GM12878 (cell line): ENCODE measurements around the gene ADAMTS14. TPM values are rescaled to one million over a fixed set of nuclear protein-coding genes. Genes with fewer than 3 reads are reported as not detected.

Experiments used
- ATAC-seq: fragments of 200-7000 bp; cut with Tn5 transposase; 3 replicates; pipeline ENCODE4 v1.9.1; 2020; ENCODE audit warnings: mild to moderate bottlenecking, moderate library complexity
- BruUV-seq: library from RNA; stranded (reverse); fragments of 400-500 nt; replicated peaks from 2 replicates; lab custom pipeline; 2021; lab: Mats Ljungman, UMichigan
- CTCF ChIA-PET: fragments of 300-600 bp; sonication (Branson Sonifier 250); formaldehyde crosslinking; extraction: SDS; loops from one replicate; lab custom pipeline; 2021; ENCODE audit warnings: inconsistent platforms; lab: Yijun Ruan, JAX
- POLR2A ChIA-PET: fragments of 350-600 bp; formaldehyde crosslinking; extraction: SDS; loops from one replicate; lab custom pipeline; 2021; ENCODE audit warnings: inconsistent platforms; lab: Charles Lee
- RAD21 ChIA-PET: fragments of 300-600 bp; sonication (Branson Sonifier 250); formaldehyde crosslinking; loops from one replicate; lab custom pipeline; 2023; ENCODE audit warnings: antibody characterized with exemption; ENCODE audit not compliant: unreplicated experiment; lab: Charles Lee
- SMC1A ChIA-PET: fragments of 300-600 bp; sonication (Branson Sonifier 250); formaldehyde crosslinking; loops from one replicate; lab custom pipeline; 2023; ENCODE audit not compliant: unreplicated experiment, uncharacterized antibody; lab: Charles Lee
- DNase-seq: peaks from one replicate; pipeline ENCODE4 v3.0.0-alpha.2; 2011; ENCODE audit warnings: low read depth, low spot score
- FAIRE-seq: peaks from 3 replicates; lab custom pipeline; 2011; peaks lifted over from hg19 to GRCh38; lab: Jason Lieb, UNC
- H2AFZ ChIP-seq: 2 replicates; pipeline ENCODE4 v1.6.0; 2011; ENCODE audit warnings: low read depth, low read length, control low read depth; ENCODE audit not compliant: control insufficient read depth
- H3K27ac ChIP-seq: 2 replicates; pipeline ENCODE4 v1.5.1; 2011; ENCODE audit warnings: control low read depth; ENCODE audit not compliant: control insufficient read depth, insufficient read depth
- H3K27me3 ChIP-seq, 2 experiments: replicated peaks in 1 of 2; 2 replicates each; pipeline versions ENCODE4 v1.6.0 to v1.6.1; 2011; ENCODE audit warnings: low read length in 1 of 2; ENCODE audit not compliant: control insufficient read depth in 2 of 2, insufficient read depth in 2 of 2
- H3K36me3 ChIP-seq, 2 experiments: 2 replicates each; pipeline ENCODE4 v1.5.1; 2011; ENCODE audit warnings: low read length in 1 of 2; ENCODE audit not compliant: control insufficient read depth in 2 of 2, insufficient read depth in 2 of 2
- H3K4me1 ChIP-seq: 2 replicates; pipeline ENCODE4 v1.6.1; 2011; ENCODE audit warnings: mild to moderate bottlenecking, low read length, moderate library complexity, mixed read lengths; ENCODE audit not compliant: control insufficient read depth, insufficient read depth
- H3K4me2 ChIP-seq: 2 replicates; pipeline ENCODE4 v1.6.0; 2011; ENCODE audit warnings: control low read depth; ENCODE audit not compliant: control insufficient read depth, insufficient read depth
- H3K4me3 ChIP-seq: fragments of 200-600 bp; sonication (generic); 2 replicates; pipeline ENCODE4 v1.5.1; 2016
- H3K79me2 ChIP-seq: 2 replicates; pipeline ENCODE4 v1.6.0; 2011; ENCODE audit warnings: low read length; ENCODE audit not compliant: control insufficient read depth, insufficient read depth
- H3K9ac ChIP-seq: 2 replicates; pipeline ENCODE4 v1.8.0; 2011; ENCODE audit warnings: low read length, control low read depth, mixed read lengths; ENCODE audit not compliant: control insufficient read depth, insufficient read depth
- H3K9me3 ChIP-seq: replicated peaks from 3 replicates; pipeline ENCODE4 v1.5.1; 2011; ENCODE audit warnings: mild to moderate bottlenecking, low read length; ENCODE audit not compliant: control insufficient read depth, insufficient read depth
- H4K20me1 ChIP-seq: 2 replicates; pipeline ENCODE4 v1.6.0; 2011; ENCODE audit not compliant: control insufficient read depth, insufficient read depth
- BCL11A ChIP-seq: IDR thresholded peaks from 2 replicates; pipeline ENCODE4 v1.6.1; 2011; ENCODE audit warnings: low read depth, low read length
- BMI1 ChIP-seq: fragments of 450-650 bp; IDR thresholded peaks from 2 replicates; pipeline ENCODE4 v1.6.1; 2016; ENCODE audit warnings: mild to moderate bottlenecking, moderate library complexity, borderline replicate concordance
- EP300 ChIP-seq, 2 experiments: fragments of 150-350 bp in 1 of 2; IDR thresholded peaks; 2 replicates each; pipeline ENCODE4 v1.6.1; 2011 to 2012; ENCODE audit warnings: low read depth in 2 of 2, low read length in 2 of 2, borderline replicate concordance in 1 of 2, improper control_type of control experiment in 1 of 2, inconsistent platforms in 1 of 2; ENCODE audit not compliant: control insufficient read depth in 1 of 2
- HDAC2 ChIP-seq: fragments of 200-600 bp; sonication (generic); IDR thresholded peaks from 2 replicates; pipeline ENCODE4 v1.6.1; 2017
- MEF2B ChIP-seq: fragments of 450-650 bp; IDR thresholded peaks from 2 replicates; pipeline ENCODE4 v1.6.1; 2018; ENCODE audit warnings: mild to moderate bottlenecking, moderate library complexity; ENCODE audit not compliant: partially characterized antibody, poor library complexity, severe bottlenecking
- MXI1 ChIP-seq: fragments of 150-350 bp; IDR thresholded peaks from 2 replicates; pipeline ENCODE4 v1.6.1; 2011; ENCODE audit warnings: low read depth, mild to moderate bottlenecking, inconsistent platforms, low read length, improper control_type of control experiment
- MYC ChIP-seq: IDR thresholded peaks from 2 replicates; pipeline ENCODE4 v1.6.1; 2011; ENCODE audit warnings: mild to moderate bottlenecking, low read length, moderate library complexity, inconsistent platforms; ENCODE audit not compliant: insufficient read depth, insufficient replicate concordance, insufficient read length, severe bottlenecking
- NBN ChIP-seq: fragments of 450-650 bp; IDR thresholded peaks from 2 replicates; pipeline ENCODE4 v1.6.1; 2016
- NRF1 ChIP-seq: conservative IDR thresholded peaks from 2 replicates; pipeline ENCODE4 v1.6.1; 2011; ENCODE audit warnings: mild to moderate bottlenecking, low read depth, low read length, improper control_type of control experiment
- RELB ChIP-seq: fragments of 450-650 bp; IDR thresholded peaks from 2 replicates; pipeline ENCODE4 v1.6.1; 2017; ENCODE audit warnings: low read depth, mild to moderate bottlenecking, moderate library complexity
- REST ChIP-seq: IDR thresholded peaks from 2 replicates; pipeline ENCODE4 v1.6.1; 2012; ENCODE audit warnings: mild to moderate bottlenecking, low read depth, low read length
- TAF1 ChIP-seq: IDR thresholded peaks from 2 replicates; pipeline ENCODE4 v1.6.1; 2011; ENCODE audit warnings: mild to moderate bottlenecking, low read depth, low read length, borderline replicate concordance
- TARDBP ChIP-seq: IDR thresholded peaks from 2 replicates; pipeline ENCODE4 v1.6.1; 2016; ENCODE audit warnings: borderline replicate concordance
- TCF7 ChIP-seq: IDR thresholded peaks from 2 replicates; pipeline ENCODE4 v1.6.1; 2014; ENCODE audit warnings: antibody characterized with exemption, borderline replicate concordance
- USF2 ChIP-seq: IDR thresholded peaks from 2 replicates; pipeline ENCODE4 v1.6.1; 2011; ENCODE audit warnings: low read depth, low read length, improper control_type of control experiment, borderline replicate concordance
- in situ Hi-C: fragments of 300-500 bp; cut with MboI; formaldehyde crosslinking; loops from 9 replicates; pipeline ENCODE4 v1.14.3; 2018; ENCODE audit warnings: mixed read lengths
- intact Hi-C: fragments of 100-400 bp; cut with micrococcal nuclease; formaldehyde crosslinking; loops from one replicate; pipeline ENCODE4 v1.14.2; 2022; ENCODE audit not compliant: unreplicated experiment
- polyA plus RNA-seq, 11 experiments: library from polyadenylated mRNA; depleted of rRNA in 4 of 11; unstranded in 6 of 11; stranded (reverse) in 5 of 11; fragments of >200 nt; fragmentation: Nextera tagmentation in 4 of 11; fragmentation: Illumina TruSeq in 1 of 11; extraction: Ambion mirVana in 4 of 11; extraction: Trizol in 1 of 11; gene quantifications; 1 replicate in 1 of 11; 2 replicates in 10 of 11; pipeline versions ENCODE4 v1.2.1 to v1.2.3, GENCODE V29; 2011 to 2016; ENCODE audit warnings: inconsistent platforms in 2 of 11, missing spikeins in 2 of 11, low read depth in 1 of 11
- total RNA-seq, 4 experiments: library from RNA; depleted of rRNA in 3 of 4; stranded (reverse); fragments of >200 nt in 3 of 4; fragmentation: Illumina TruSeq in 1 of 4; extraction: Trizol in 1 of 4; gene quantifications; 2 replicates each; pipeline versions ENCODE4 v1.2.1 to v1.2.3, GENCODE V29; 2013 to 2021

The ADAMTS14 gene
- total and polyA plus RNA-seq, 10 of the 15 experiments (the other 5 are each of a cell fraction or from before 2014, with no cell fraction given): 0.03 to 0.05 TPM; not detected in 8

DNA sequence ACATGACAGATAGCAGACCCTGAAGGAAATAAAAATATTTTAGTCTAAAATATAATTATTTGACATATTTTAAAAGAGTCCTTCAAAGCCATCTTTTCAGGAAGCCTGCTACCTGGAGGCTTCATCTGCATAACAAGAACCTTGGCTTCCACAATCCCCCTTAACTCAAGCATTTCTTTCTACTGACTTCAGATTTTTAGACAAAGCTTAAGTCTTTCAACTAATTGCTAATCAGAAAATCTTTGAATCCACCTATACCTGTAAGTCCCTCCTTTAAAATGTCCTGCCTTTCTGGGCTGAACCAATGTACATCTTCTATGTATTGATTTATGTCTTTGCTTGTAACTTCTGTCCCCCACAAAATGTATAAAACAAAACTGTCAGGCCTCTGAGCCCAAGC lies 46.2 kb upstream of the ADAMTS14 start:
- ChIA-PET CTCF (interaction anchor here (0.7 kb wide), 1 partner anchor 133 kb away, joined by 3 read pairs; no protein-coding TSS in a partner anchor), SMC1A (no interaction called here), RAD21 (no interaction called here), POLR2A (no interaction called here)
- Histone ChIP-seq H3K4me1 (no peaks in the 10 kb centered on the region), H3K4me3 (no peak overlapping the region), H3K9ac (no peak overlapping the region), H3K9me3 (peaks cover 10% of the 10 kb centered on the region; the same call in 2 of the 3 replicates), H2AFZ (no peak overlapping the region), H3K27me3 (no peaks in the 10 kb centered on the region), H4K20me1 (no peaks in the 10 kb centered on the region), H3K4me2 (no peak overlapping the region), H3K27ac (no peak overlapping the region), H3K36me3 (no peaks in the 10 kb centered on the region), H3K79me2 (no peaks in the 10 kb centered on the region)
- intact Hi-C loops: no loop called here
- no peak for FAIRE-seq
- in situ Hi-C loops: no loop called here
- no peak for DNase-seq
- no peak for ATAC-seq
- TF ChIP-seq TARDBP (no peak), EP300 (IDR thresholded peaks at IDR 0.05; ENCODE audit: borderline replicate concordance in 1 of 2, control insufficient read depth in 1 of 2, low read depth in 2 of 2, low read length in 2 of 2) (no peak), REST (no peak), HDAC2 (no peak), TAF1 (no peak), TCF7 (no peak), NBN (no peak), MEF2B (no peak), MYC (no peak), USF2 (no peak), BMI1 (no peak), NRF1 (no peak), MXI1 (no peak), BCL11A (no peak), RELB (no peak)
- no TSS peak for BruUV-seq
